Measurements from ENCODE around the gene KSR1.

The KSR1 gene

DNA sequence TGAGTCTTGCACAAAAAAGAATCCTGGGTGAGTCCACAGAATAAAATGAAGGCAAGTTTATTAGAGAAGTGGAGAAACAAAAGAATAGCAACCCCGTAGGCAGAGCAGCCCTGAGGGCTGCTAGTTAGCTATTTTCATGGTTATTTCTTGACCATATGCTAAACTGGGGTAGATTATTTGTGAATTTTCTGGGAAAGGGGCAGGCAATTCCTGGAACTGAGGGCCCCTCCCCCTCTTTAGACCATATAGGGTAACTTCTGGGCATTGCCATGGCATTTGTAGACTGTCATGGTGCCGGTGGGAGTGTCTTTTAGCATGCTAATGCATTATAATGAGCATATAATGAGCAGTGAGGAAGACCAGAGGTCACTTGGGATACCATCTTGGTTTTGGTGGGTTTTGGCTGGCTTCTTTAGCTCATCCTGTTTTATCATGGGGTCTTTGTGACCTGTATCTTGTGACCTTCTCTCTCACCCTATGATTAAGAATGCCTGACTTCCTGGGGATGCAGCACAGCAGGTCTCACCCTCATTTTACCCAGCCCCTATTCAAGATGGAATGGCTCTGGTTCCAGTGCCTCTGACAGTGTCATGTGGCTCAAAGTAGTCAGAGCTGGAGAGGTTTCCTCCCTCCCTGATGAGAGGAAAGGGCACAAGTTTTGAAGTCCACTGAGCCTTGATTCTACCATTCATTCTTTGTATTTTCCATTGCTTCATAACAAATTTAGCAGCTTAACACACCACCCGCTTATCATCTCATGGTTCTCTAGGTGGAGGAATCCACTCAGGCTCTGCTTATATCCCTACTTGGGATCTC is 119.1 kb downstream of the KSR1 start:
- DNase-seq = no peak

DNA sequence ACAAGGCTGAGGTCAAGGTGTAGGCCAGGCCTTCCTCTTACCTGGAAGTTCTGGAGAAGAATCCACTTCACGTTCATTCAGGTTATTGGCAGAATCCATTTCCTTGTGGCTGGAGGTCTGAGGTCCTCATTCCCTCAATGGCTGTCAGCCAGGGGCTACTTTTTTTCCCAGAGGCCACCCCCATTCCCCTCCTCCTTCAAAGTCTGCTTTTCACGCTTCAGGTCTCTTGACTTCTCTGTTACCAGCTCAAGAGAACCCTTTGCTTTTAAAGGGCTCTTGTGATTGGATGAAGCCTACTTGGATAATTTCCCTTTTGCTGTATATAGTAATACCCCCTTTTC is 119.6 kb downstream of the KSR1 start:
- no peak for DNase-seq

DNA sequence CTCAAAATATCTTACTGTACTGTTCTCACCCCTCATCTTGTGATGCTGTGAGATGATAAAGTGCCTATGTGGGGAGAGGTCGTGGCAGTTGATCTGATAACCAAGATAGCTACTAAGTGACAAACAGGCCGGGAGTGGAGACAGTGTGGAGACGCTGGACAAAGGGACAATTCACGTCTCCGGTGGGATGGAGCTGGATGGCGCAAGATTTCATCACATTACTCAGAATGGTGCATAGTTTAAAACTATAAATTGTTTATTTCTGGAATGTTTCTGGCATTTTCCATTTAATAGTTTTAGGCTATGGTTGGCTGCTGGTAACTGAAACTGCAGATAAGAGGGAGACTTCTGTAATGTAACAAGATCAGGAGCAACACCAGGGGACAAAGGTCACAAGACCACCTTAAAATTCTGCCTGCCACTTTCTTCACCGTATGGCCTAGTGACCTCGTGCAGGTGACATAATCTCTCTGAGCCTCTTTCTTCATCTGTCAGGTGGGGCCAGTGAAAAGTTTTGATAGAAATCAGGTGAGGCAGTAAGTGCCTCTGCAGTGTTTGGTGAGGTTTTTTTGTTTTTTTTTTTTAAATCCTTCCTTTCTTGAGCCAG is 120.3 kb downstream of the KSR1 start:
- no peak for DNase-seq

DNA sequence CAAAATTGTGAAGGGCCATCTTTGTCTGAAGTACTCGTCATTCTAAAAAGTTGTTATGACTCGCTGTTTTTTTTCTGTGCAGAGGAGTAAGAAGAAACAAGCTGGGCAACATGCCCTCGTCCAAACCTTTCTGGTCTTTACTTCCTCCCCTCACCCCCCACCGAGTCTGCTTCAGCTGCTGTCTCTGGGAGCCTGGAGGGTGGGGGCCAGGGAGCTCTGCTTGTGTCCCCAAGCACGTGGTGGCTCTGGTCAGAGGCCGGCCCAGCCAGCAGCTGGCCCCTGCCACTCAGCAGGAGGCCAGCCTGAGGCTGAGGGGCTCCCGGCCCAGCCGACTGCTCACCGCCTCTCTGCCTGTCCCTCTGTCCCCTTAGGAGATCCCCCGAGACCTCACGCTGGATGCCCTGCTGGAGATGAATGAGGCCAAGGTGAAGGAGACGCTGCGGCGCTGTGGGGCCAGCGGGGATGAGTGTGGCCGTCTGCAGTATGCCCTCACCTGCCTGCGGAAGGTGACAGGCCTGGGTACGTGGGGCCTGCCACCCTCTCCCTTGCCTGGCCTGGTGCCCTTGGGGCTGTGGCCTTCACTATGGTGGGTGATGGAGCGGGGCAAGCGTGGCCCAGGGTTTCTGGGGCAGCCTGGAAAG is 121.0 kb downstream of the KSR1 start:
- peak in 1 of 5 donors; percentile 34 for DNase-seq

GRCh38 chr17:27577884-27578717 is 121.9 kb downstream of the KSR1 start:
- DNase-seq = no peak

GRCh38 chr17:27578718-27579085 is 122.5 kb downstream of the KSR1 start:
- DNase-seq = peak in 1 of 5 donors; percentile 84

DNA sequence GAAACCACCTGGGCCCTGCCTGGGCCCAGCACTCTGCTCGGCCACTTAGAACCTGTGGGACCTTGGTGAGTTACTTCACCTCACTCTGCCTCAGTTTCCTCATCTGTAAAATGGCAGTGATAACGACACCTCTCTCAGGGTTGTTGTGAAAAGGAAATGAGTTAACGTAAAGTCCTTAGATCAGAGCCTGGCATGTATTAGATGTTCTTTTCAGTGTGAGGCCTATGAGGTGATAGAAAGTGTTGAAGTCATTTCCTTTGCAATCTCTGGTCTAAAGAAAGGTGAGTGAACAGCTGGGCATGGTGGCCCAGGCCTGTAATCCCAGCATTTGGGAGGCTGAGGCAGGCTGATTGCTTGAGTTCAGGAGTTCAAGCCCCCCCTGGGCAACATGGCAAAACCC is 123.1 kb downstream of the KSR1 start:
- peak in 1 of 5 donors; percentile 68 for DNase-seq

DNA sequence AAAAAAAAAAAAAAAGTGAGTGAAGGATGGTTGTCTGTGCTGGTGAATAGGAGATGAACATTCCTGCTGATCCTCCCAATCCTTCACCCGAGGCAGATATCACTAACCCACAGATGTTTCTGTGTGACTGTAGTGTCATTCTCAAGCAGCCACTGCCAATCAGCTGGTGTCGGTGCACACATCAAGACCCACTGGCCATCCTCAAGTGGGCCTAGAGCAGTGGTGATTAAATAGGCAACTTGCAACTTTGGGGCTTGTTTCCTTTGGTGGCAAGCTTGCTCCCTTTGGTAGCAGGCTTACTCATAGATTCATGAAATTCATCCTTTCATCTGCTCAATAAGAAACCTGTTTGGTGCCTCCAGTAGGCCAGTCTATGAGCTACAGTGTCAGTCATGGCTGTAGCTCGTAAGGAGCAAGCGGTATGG is 123.7 kb downstream of the KSR1 start:
- DNase-seq = peak in 1 of 5 donors; percentile 76

- DNase-seq = no peak
Observed at GRCh38 chr17:27581016-27581415, 124.8 kb downstream of the KSR1 start.

DNA sequence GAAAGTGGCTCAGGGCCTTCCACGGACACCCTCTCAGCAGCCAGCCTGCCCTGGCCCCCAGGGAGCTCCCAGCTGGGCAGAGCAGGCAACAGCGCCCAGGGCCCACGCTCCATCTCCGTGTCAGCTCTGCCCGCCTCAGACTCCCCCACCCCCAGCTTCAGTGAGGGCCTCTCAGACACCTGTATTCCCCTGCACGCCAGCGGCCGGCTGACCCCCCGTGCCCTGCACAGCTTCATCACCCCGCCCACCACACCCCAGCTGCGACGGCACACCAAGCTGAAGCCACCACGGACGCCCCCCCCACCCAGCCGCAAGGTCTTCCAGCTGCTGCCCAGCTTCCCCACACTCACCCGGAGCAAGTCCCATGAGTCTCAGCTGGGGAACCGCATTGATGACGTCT is 126.4 kb downstream of the KSR1 start:
- DNase-seq = no peak

DNA sequence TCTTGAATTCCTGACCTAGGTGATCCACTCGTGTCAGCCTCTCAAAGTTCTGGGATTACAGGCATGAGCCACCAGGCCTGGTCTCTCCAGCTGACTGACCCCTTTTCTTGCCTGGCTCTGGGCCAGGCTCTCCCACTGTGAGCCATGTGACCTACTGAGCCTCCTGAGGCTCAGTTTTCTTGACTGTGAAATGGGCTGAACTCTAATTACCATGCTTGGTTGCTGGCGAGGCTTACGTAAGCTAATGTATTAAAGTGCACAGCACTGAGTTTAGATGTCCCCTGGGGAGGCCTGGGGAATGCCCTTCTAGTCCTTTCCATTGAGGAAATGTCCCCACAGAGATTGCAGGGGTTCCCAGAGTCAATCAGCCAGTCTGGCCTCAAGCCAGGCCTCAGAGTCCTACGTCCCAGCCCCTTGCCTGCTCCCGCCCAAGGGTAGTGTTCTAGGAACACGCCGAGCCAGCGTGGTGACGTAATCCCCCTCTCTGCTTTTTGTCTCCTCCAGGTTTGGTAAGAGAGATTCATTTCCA is 129.0 kb downstream of the KSR1 start:
- DNase-seq = no peak

- DNase-seq = no peak
Observed at GRCh38 chr17:27585792-27586191, 129.5 kb downstream of the KSR1 start.

DNA sequence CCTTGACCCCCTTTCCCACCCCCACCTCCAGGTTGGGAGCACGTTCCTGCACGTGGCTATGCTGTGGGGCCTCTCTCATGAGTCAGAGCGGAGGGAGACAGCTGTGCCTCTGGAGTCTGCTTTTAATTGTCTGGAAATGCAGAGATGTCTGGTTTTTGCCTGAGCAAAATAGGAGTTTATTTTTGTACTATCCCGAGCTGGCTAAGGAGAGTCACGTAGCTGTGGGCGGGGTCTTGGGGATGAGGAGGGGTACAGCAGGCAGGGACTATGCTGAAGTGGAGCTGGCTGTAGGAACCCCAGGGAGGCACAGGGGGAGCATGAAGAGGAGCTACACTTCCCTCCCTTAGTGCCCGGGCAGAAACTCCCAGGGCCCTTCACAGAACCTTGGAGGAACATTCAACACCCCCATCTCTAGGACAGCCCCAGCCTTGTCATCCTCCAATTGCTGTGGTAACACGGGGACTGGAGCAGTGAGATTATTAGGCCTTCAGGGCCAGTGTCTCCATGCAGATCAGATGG is 130.0 kb downstream of the KSR1 start:
- DNase-seq = no peak

- no peak for DNase-seq
Observed at GRCh38 chr17:27588354-27588753, 132.1 kb downstream of the KSR1 start.

- DNase-seq = no peak
Observed at GRCh38 chr17:27590864-27591263, 134.6 kb downstream of the KSR1 start.

DNA sequence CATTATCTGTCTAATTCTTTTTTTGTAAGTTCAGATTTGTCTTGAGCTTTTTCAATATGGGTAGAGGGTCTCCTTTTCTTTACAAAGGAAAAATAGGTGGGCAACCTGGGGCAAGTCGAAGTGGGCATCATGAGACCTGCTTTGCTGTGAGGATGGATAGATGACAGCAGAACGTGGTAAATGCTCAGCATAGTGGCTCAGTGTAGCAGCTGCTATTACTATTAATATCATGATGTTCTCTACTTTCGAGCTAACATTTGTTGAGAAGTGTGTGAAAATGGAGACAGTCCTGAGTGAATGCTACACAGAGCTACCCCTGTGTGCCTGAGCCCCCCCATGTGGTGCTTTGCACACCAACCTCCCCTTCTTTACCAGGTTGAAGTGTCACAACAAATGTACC is 135.7 kb downstream of the KSR1 start:
- no peak for DNase-seq

- DNase-seq = no peak
Observed at GRCh38 chr17:27593232-27593856, 137.1 kb downstream of the KSR1 start.

DNA sequence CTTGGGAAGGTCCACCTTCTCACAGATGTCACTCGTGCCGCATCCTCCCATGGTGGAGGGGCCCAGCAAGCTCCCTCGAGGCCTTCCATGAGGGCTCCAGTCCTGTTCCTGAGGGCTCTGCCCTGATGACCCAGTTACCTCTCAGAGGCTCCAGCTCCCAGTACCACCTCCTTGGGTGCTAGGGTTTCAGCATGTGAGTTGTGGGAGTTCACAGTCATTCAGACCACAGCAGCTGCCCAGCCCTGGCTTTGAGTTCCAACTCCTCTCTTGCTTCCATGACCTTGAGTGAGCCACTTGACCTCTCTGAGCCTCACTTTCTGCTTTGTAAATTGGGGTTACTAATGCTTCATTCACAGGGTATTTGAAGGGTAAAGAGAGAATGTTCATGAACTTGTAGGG is 137.6 kb downstream of the KSR1 start:
- DNase-seq = no peak

DNA sequence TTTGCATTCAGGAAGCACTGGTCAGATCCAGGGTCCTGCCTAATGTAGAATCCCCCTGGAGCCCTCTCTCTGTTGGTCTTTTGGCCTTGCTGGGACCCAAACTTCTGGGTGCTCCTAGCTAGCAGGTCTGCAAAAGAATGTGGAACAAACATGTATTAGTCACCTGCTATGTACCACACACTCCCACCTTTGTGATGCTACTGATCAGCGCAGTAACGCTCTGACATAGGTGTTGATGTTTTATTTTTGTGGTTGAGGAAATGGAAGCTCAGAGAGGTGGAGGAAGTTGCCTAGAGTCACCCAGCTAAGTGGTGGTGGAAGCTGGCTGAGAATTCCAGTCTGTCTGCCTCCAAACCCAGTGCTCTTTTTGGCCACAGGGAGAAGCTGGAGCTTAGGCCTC is 139.0 kb downstream of the KSR1 start:
- DNase-seq = no peak

DNA sequence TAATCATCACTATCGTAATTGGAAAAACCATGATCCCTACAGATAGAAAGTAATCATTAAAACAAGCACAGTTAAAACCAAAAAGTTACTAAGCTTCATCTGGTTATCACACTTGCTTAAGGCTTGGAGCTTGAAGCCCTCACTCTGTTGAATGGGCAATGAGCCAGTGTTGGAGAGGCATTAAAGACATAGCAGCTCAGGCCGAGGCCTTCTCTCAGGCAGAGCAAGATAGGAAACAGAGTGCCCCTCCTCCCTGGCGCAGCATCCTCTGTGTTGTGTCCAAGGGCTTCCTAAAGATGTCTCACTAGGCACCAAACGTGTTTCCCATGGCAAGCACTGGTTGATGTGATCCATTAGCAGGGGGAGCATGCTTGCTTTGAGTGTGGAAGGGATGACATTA is 139.8 kb downstream of the KSR1 start:
- no peak for DNase-seq

DNA sequence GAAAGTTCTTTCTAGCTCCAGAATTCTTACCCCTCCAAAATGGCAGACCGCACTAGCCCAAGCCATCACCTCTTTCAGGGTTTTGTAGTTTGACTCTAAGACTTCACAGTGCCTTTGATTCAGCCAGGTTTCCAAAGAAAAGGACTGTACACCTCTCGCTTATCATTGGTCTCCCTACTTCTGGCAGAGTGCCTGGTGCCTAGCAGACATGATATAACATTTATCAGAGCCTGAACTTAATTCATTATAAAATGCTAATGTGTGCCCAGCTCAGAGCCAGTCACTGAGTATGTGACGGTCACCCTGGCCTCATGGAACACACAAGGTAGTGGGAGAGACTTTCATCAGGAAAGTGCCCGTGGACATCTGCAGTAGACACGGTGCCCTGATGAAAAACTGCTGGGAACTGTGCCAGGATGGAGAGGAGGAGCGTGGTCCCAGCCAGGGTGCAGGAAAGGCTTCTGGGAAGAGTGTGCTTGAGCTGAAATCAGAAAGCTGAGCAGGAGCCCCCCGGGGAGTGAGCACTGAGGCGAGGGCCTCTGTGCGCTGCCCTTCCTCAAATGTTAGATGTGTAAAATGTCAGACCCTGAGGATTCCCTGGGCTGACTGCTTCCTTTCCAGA is 140.4 kb downstream of the KSR1 start:
- DNase-seq = no peak

DNA sequence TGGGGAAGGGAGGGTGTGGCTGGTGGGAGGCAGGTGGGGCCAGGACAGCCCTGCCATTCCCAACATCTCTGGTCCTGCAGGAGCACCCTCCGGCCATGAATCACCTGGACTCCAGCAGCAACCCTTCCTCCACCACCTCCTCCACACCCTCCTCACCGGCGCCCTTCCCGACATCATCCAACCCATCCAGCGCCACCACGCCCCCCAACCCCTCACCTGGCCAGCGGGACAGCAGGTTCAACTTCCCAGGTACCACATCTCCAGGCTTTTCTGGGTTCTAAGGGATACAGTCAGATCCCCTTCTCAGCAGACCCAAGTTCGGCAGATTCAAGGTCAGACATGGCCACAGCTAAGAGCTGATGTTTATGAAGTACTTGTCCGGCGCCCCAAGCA is 140.9 kb downstream of the KSR1 start:
- no peak for DNase-seq
